Measurements from ENCODE around the gene MYH3. TPM values are rescaled to one million over a fixed set of nuclear protein-coding genes. Genes with fewer than 3 reads are reported as not detected.

Gene MYH3
- polyA plus RNA-seq, 2 of the 4 experiments (the other 2 are of a cell fraction): 1.6 to 2.1 TPM

DNA sequence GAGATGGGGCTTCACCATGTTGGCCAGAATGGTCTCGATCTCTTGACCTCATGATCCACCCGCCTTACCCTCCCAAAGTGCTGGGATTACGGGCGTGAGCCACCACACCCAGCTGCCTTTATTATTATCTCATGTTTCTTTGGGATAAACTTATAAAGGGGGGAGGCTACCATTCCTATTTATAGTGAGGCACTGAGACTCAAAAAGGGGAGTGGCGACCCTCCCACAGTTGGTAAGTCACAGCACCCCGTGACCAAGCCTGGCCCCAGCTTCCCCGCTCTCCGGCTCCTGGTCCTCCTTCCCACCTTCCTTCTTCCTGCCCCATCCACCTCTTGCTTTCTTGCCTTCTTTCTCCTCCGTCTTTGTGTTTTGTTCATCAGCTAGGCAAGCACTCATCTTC is 5.2 kb downstream of the MYH3 start:
- WGBS (ENCODE audit: missing lambda C conversion rate): 62% methylated on average over 9 of the region's 9 CpGs
- Histone ChIP-seq H3K4me3 (no peak overlapping the region), H3K9me3 (no peaks in the 10 kb centered on the region), H3K4me1 (no peaks in the 10 kb centered on the region), H3K27ac (no peak overlapping the region), H3K4me2 (no peak overlapping the region)
- FAIRE-seq (no peak), DNase-seq (ENCODE audit: low read depth in 1 of 2, low spot score in 1 of 2) (no peak), ATAC-seq (no peak)
- ChIA-PET CTCF (no interaction called here), POLR2A (no interaction called here)
- TF ChIP-seq RAD21 (conservative IDR thresholded peaks at IDR 0.05 in 1 of 2, IDR thresholded peaks at IDR 0.05 in 1 of 2) (no peak), ESRRA (IDR thresholded peaks at IDR 0.05; ENCODE audit: borderline replicate concordance, low read length) (no peak), CBX2 (IDR thresholded peaks at IDR 0.05; ENCODE audit: borderline replicate concordance, low read depth) (no peak), RFX5 (IDR thresholded peaks at IDR 0.05) (no peak), NFE2L2 (conservative IDR thresholded peaks at IDR 0.05; ENCODE audit: low read length) (no peak), SMC3 (IDR thresholded peaks at IDR 0.05) (no peak), ZFP36 (IDR thresholded peaks at IDR 0.05; ENCODE audit: borderline replicate concordance, partially characterized antibody) (no peak), HDAC2 (IDR thresholded peaks at IDR 0.05) (no peak), ZSCAN20 (CRISPR knock-in tag; IDR thresholded peaks at IDR 0.05) (no peak), E2F6 (IDR thresholded peaks at IDR 0.05; ENCODE audit: borderline replicate concordance, low read depth) (no peak), EHF (CRISPR knock-in tag; IDR thresholded peaks at IDR 0.05) (no peak), HOXA7 (CRISPR knock-in tag; IDR thresholded peaks at IDR 0.05) (no peak), POLR2A (IDR thresholded peaks at IDR 0.05; ENCODE audit: low read length) (no peak), NPAS2 (CRISPR knock-in tag; IDR thresholded peaks at IDR 0.05; ENCODE audit: borderline replicate concordance) (no peak), REST (IDR thresholded peaks at IDR 0.05) (no peak), JUNB (IDR thresholded peaks at IDR 0.05) (no peak), CTCF (IDR thresholded peaks at IDR 0.05) (no peak)
- TF ChIP-seq, protein P1, sequence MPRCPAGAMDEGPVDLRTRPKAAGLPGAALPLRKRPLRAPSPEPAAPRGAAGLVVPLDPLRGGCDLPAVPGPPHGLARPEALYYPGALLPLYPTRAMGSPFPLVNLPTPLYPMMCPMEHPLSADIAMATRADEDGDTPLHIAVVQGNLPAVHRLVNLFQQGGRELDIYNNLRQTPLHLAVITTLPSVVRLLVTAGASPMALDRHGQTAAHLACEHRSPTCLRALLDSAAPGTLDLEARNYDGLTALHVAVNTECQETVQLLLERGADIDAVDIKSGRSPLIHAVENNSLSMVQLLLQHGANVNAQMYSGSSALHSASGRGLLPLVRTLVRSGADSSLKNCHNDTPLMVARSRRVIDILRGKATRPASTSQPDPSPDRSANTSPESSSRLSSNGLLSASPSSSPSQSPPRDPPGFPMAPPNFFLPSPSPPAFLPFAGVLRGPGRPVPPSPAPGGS (IDR thresholded peaks at IDR 0.05): no peak

DNA sequence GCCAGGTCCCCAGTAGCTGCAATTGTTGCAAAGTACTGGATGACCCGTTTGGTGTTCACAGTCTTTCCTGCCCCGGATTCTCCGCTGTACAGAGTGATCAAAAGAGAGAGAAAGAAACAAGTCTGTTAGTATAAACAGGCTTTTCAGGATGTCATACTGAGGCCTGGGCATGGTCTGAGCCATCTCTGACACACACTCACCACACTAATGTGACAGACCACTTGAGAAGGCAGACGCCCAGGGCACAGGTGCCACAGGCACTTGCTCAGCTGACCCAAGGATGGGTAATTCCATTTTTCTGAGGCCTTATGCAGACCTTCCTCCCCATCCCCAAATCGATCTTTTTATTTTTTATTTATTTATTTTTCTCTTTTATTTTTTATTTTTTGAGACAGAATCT is 7.5 kb downstream of the MYH3 start:
- 0 out of 6 replicates have a peak, but pooled peaks of 1 of the 2 experiments have one; percentile 27 for ATAC-seq
- TF ChIP-seq POLR2A (IDR thresholded peaks at IDR 0.05; ENCODE audit: low read length) (no peak), ZSCAN20 (CRISPR knock-in tag; IDR thresholded peaks at IDR 0.05) (no peak), NFE2L2 (conservative IDR thresholded peaks at IDR 0.05; ENCODE audit: low read length) (no peak), MAX (IDR thresholded peaks at IDR 0.05) (no peak), FOSL2 (IDR thresholded peaks at IDR 0.05) (no peak), FOSL2 (CRISPR knock-in tag; IDR thresholded peaks at IDR 0.05) (no peak), JUNB (IDR thresholded peaks at IDR 0.05) (no peak), FOXS1 (CRISPR knock-in tag; IDR thresholded peaks at IDR 0.05) (no peak), NPAS2 (CRISPR knock-in tag; IDR thresholded peaks at IDR 0.05; ENCODE audit: borderline replicate concordance) (no peak), MAFK (IDR thresholded peaks at IDR 0.05; ENCODE audit: partially characterized antibody) (no peak)
- WGBS (ENCODE audit: missing lambda C conversion rate): 67% methylated on average over 5 of the region's 5 CpGs

More for the DNA sequence above, 7.5 kb downstream of the MYH3 start:
- POLR2A ChIA-PET: no interaction called here
- CTCF ChIA-PET: interaction anchor here (0.6 to 1.4 kb wide), 2 partner anchors 10 to 1280 kb away, joined by 3 to 5 read pairs; no protein-coding TSS in a partner anchor
- FAIRE-seq (no peak), DNase-seq (ENCODE audit: low read depth in 1 of 2, low spot score in 1 of 2) (no peak)
- no peak overlapping the region for H3K4me2 ChIP-seq
- no peaks in the 10 kb centered on the region for H3K9me3 ChIP-seq
- no peak overlapping the region for H3K27ac ChIP-seq
- no peak overlapping the region for H3K4me3 ChIP-seq
- H3K4me1 ChIP-seq: no peaks in the 10 kb centered on the region
